Measurements from ENCODE around the gene LCP1.

Gene LCP1

GRCh38 chr13:46150134-46150693 is 31.8 kb downstream of the LCP1 start:
- Histone ChIP-seq H3K4me1 (ENCODE audit: control insufficient read depth, insufficient read depth, low read length) (peaks cover 5% of the 10 kb centered on the region), H3K4me3 (ENCODE audit: low read depth, low read length) (no peak overlapping the region), H3K9me3 (ENCODE audit: control insufficient read depth, insufficient read depth, low read length) (no peaks in the 10 kb centered on the region), H3K36me3 (ENCODE audit: control insufficient read depth, insufficient read depth, low read length) (no peaks in the 10 kb centered on the region), H3K27me3 (ENCODE audit: control insufficient read depth, insufficient read depth, low read length) (no peaks in the 10 kb centered on the region), H3K9ac (ENCODE audit: low read depth, low read length) (no peak overlapping the region)

DNA sequence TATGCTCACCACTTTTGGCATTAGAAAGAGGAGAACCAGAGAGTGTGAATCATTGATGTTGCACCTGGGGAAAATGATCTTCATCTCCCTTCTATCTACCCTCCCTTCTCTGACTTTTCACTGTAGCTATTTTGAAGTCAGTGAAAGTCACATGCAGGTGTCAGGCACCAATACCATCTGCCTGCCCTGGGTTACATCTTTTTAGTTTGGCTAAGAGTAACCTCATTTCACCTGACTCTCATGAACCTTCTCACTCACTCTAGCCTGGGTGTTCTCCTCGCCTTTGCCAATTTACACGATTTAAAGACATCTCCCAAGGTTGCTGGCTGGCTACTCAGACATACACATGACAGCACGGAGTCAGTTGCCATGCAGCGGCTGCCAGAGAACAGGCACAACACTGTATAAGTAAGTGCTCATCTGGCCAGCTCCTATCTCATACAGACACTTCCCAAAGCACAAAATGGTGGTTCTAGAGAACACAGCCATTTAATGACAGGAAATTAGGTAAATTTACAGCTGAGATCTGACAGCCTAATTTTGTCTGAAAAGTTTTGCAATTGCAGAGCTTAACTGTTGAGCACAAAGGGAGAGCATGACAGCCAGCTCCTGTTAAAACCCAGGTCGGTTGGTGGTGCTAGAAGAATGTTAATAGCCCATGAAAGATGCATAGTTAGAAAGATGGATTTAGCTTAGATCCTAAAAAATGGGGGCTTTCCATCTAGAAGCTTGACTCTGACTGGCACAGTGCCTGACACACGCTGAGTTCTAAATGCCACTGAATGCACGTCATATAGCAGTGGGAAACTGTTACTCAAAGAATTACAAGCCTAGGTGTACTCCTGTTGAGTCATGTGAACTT is 32.5 kb downstream of the LCP1 start:
- no peak overlapping the region for H3K9ac ChIP-seq (ENCODE audit: low read depth, low read length)
- no peaks in the 10 kb centered on the region for H3K9me3 ChIP-seq (ENCODE audit: control insufficient read depth, insufficient read depth, low read length)
- no peaks in the 10 kb centered on the region for H3K36me3 ChIP-seq (ENCODE audit: control insufficient read depth, insufficient read depth, low read length)
- peaks cover 5% of the 10 kb centered on the region for H3K4me1 ChIP-seq (ENCODE audit: control insufficient read depth, insufficient read depth, low read length)
- no peaks in the 10 kb centered on the region for H3K27me3 ChIP-seq (ENCODE audit: control insufficient read depth, insufficient read depth, low read length)
- no peak overlapping the region for H3K4me3 ChIP-seq (ENCODE audit: low read depth, low read length)

GRCh38 chr13:46146898-46147297 is 35.1 kb downstream of the LCP1 start:
- no peaks in the 10 kb centered on the region for H3K9me3 ChIP-seq (ENCODE audit: control insufficient read depth, insufficient read depth, low read length)
- H3K4me1 ChIP-seq (ENCODE audit: control insufficient read depth, insufficient read depth, low read length), result peaks cover 5% of the 10 kb centered on the region
- H3K27me3 ChIP-seq (ENCODE audit: control insufficient read depth, insufficient read depth, low read length), result no peaks in the 10 kb centered on the region
- no peaks in the 10 kb centered on the region for H3K36me3 ChIP-seq (ENCODE audit: control insufficient read depth, insufficient read depth, low read length)
- no peak overlapping the region for H3K9ac ChIP-seq (ENCODE audit: low read depth, low read length)
- H3K4me3 ChIP-seq (ENCODE audit: low read depth, low read length), result no peak overlapping the region

- H3K36me3 ChIP-seq (ENCODE audit: control insufficient read depth, insufficient read depth, low read length), result no peaks in the 10 kb centered on the region
- no peaks in the 10 kb centered on the region for H3K27me3 ChIP-seq (ENCODE audit: control insufficient read depth, insufficient read depth, low read length)
- H3K4me3 ChIP-seq (ENCODE audit: low read depth, low read length), result no peak overlapping the region
- no peak overlapping the region for H3K9ac ChIP-seq (ENCODE audit: low read depth, low read length)
- H3K9me3 ChIP-seq (ENCODE audit: control insufficient read depth, insufficient read depth, low read length), result no peaks in the 10 kb centered on the region
- H3K4me1 ChIP-seq (ENCODE audit: control insufficient read depth, insufficient read depth, low read length), result peaks cover 5% of the 10 kb centered on the region
These were observed 36.0 kb downstream of the LCP1 start for GRCh38 chr13:46145950-46146349.

- Histone ChIP-seq H3K4me1 (ENCODE audit: control insufficient read depth, insufficient read depth, low read length) (peaks cover 5% of the 10 kb centered on the region), H3K9ac (ENCODE audit: low read depth, low read length) (no peak overlapping the region), H3K27me3 (ENCODE audit: control insufficient read depth, insufficient read depth, low read length) (no peaks in the 10 kb centered on the region), H3K9me3 (ENCODE audit: control insufficient read depth, insufficient read depth, low read length) (no peaks in the 10 kb centered on the region), H3K4me3 (ENCODE audit: low read depth, low read length) (no peak overlapping the region), H3K36me3 (ENCODE audit: control insufficient read depth, insufficient read depth, low read length) (no peaks in the 10 kb centered on the region)
These were observed 36.8 kb downstream of the LCP1 start for GRCh38 chr13:46145135-46145534.

- H3K4me1 ChIP-seq (ENCODE audit: control insufficient read depth, insufficient read depth, low read length), result peaks cover 5% of the 10 kb centered on the region
- no peaks in the 10 kb centered on the region for H3K36me3 ChIP-seq (ENCODE audit: control insufficient read depth, insufficient read depth, low read length)
These were observed 38.7 kb downstream of the LCP1 start for GRCh38 chr13:46143184-46143701.

DNA sequence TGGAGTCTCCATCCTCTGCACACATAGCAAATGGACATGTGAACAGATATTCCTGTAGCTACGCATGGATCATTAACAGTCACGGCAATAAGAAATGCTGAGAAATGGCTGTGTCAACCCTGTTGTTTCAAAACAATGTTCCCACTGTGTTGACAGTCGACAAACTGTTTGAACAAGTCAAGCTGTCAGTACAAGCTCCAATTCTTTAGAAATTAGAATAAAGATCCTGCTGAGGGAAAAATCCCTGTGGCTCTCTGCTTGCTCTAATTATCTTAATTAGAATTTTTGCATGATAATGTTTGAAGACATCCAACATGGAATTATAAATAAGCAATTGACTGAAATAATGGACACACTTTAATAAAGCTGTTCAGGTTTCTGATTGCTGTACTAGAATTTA is 39.2 kb downstream of the LCP1 start:
- Histone ChIP-seq H3K9ac (ENCODE audit: low read depth, low read length) (no peak overlapping the region), H3K36me3 (ENCODE audit: control insufficient read depth, insufficient read depth, low read length) (no peaks in the 10 kb centered on the region), H3K4me1 (ENCODE audit: control insufficient read depth, insufficient read depth, low read length) (peaks cover 5% of the 10 kb centered on the region), H3K27me3 (ENCODE audit: control insufficient read depth, insufficient read depth, low read length) (no peaks in the 10 kb centered on the region), H3K9me3 (ENCODE audit: control insufficient read depth, insufficient read depth, low read length) (no peaks in the 10 kb centered on the region), H3K4me3 (ENCODE audit: low read depth, low read length) (no peak overlapping the region)

More at GRCh38 chr13:46143184-46143701, 38.7 kb downstream of the LCP1 start:
- Histone ChIP-seq H3K27me3 (ENCODE audit: control insufficient read depth, insufficient read depth, low read length) (no peaks in the 10 kb centered on the region), H3K9ac (ENCODE audit: low read depth, low read length) (no peak overlapping the region), H3K4me3 (ENCODE audit: low read depth, low read length) (no peak overlapping the region), H3K9me3 (ENCODE audit: control insufficient read depth, insufficient read depth, low read length) (no peaks in the 10 kb centered on the region)

- no peaks in the 10 kb centered on the region for H3K4me1 ChIP-seq (ENCODE audit: control insufficient read depth, insufficient read depth, low read length)
- no peaks in the 10 kb centered on the region for H3K27me3 ChIP-seq (ENCODE audit: control insufficient read depth, insufficient read depth, low read length)
- H3K9me3 ChIP-seq (ENCODE audit: control insufficient read depth, insufficient read depth, low read length), result no peaks in the 10 kb centered on the region
- no peak overlapping the region for H3K9ac ChIP-seq (ENCODE audit: low read depth, low read length)
- H3K4me3 ChIP-seq (ENCODE audit: low read depth, low read length), result no peak overlapping the region
- H3K36me3 ChIP-seq (ENCODE audit: control insufficient read depth, insufficient read depth, low read length), result no peaks in the 10 kb centered on the region
These were observed 41.9 kb downstream of the LCP1 start for GRCh38 chr13:46140044-46140443.

GRCh38 chr13:46137627-46138317 is 44.2 kb downstream of the LCP1 start:
- Histone ChIP-seq H3K4me3 (ENCODE audit: low read depth, low read length) (no peak overlapping the region), H3K36me3 (ENCODE audit: control insufficient read depth, insufficient read depth, low read length) (no peaks in the 10 kb centered on the region), H3K9ac (ENCODE audit: low read depth, low read length) (no peak overlapping the region), H3K4me1 (ENCODE audit: control insufficient read depth, insufficient read depth, low read length) (no peaks in the 10 kb centered on the region), H3K27me3 (ENCODE audit: control insufficient read depth, insufficient read depth, low read length) (no peaks in the 10 kb centered on the region), H3K9me3 (ENCODE audit: control insufficient read depth, insufficient read depth, low read length) (no peaks in the 10 kb centered on the region)

- peaks cover 3% of the 10 kb centered on the region for H3K36me3 ChIP-seq (ENCODE audit: control insufficient read depth, insufficient read depth, low read length)
These were observed 45.3 kb downstream of the LCP1 start for GRCh38 chr13:46136688-46137087.

GRCh38 chr13:46134961-46135522 is 46.9 kb downstream of the LCP1 start:
- Histone ChIP-seq H3K9ac (ENCODE audit: low read depth, low read length) (no peak overlapping the region), H3K4me1 (ENCODE audit: control insufficient read depth, insufficient read depth, low read length) (no peaks in the 10 kb centered on the region), H3K27me3 (ENCODE audit: control insufficient read depth, insufficient read depth, low read length) (no peaks in the 10 kb centered on the region), H3K36me3 (ENCODE audit: control insufficient read depth, insufficient read depth, low read length) (peaks cover 3% of the 10 kb centered on the region), H3K4me3 (ENCODE audit: low read depth, low read length) (no peak overlapping the region), H3K9me3 (ENCODE audit: control insufficient read depth, insufficient read depth, low read length) (no peaks in the 10 kb centered on the region)

More at GRCh38 chr13:46136688-46137087, 45.3 kb downstream of the LCP1 start:
- Histone ChIP-seq H3K27me3 (ENCODE audit: control insufficient read depth, insufficient read depth, low read length) (no peaks in the 10 kb centered on the region), H3K9ac (ENCODE audit: low read depth, low read length) (no peak overlapping the region), H3K4me3 (ENCODE audit: low read depth, low read length) (no peak overlapping the region), H3K4me1 (ENCODE audit: control insufficient read depth, insufficient read depth, low read length) (no peaks in the 10 kb centered on the region), H3K9me3 (ENCODE audit: control insufficient read depth, insufficient read depth, low read length) (no peaks in the 10 kb centered on the region)

Data from iPS-15b (cell line).